GM23338 (cell line): ENCODE measurements around the gene MPST.

Experiments used
- CREB1 ChIP-seq: fragments of 250-450 bp; sonication (Bioruptor Pico); IDR thresholded peaks from 2 replicates; pipeline ENCODE4 v1.5.0; 2020; ENCODE audit warnings: low read depth, mild to moderate bottlenecking, moderate library complexity
- CTCF ChIP-seq, 2 experiments: fragments of 200-600 bp in 1 of 2; sonication (generic) in 1 of 2; conservative IDR thresholded peaks; 2 replicates each; pipeline versions ENCODE4 v1.5.1 to v1.6.1; 2016 to 2017; ENCODE audit warnings: antibody characterized with exemption in 2 of 2, low read depth in 2 of 2, mild to moderate bottlenecking in 2 of 2, moderate library complexity in 1 of 2
- ETS1 ChIP-seq: IDR thresholded peaks from 2 replicates; pipeline ENCODE4 v1.6.1; 2016; ENCODE audit warnings: antibody characterized with exemption
- EZH2 ChIP-seq: fragments of 200-600 bp; sonication (generic); IDR thresholded peaks from one replicate; pipeline ENCODE4 v1.8.0; 2017; ENCODE audit warnings: antibody characterized with exemption, mild to moderate bottlenecking, low read depth; ENCODE audit not compliant: unreplicated experiment
- EZH2phosphoT487 ChIP-seq: fragments of 200-600 bp; sonication (generic); IDR thresholded peaks from one replicate; pipeline ENCODE4 v1.8.1; 2018; ENCODE audit warnings: antibody characterized with exemption; ENCODE audit not compliant: unreplicated experiment
- JUNB ChIP-seq: IDR thresholded peaks from one replicate; pipeline ENCODE4 v1.6.1; 2016; ENCODE audit warnings: antibody characterized with exemption; ENCODE audit not compliant: unreplicated experiment
- POLR2AphosphoS5 ChIP-seq: IDR thresholded peaks from 2 replicates; pipeline ENCODE4 v1.6.1; 2016; ENCODE audit warnings: antibody characterized with exemption, low read depth
- REST ChIP-seq: IDR thresholded peaks from one replicate; pipeline ENCODE4 v1.6.1; 2018; ENCODE audit warnings: antibody characterized with exemption; ENCODE audit not compliant: unreplicated experiment
- STAT1 ChIP-seq: IDR thresholded peaks from one replicate; pipeline ENCODE4 v1.6.1; 2016; ENCODE audit warnings: antibody characterized with exemption; ENCODE audit not compliant: unreplicated experiment
- ZNF462 ChIP-seq: fragments of 250-450 bp; sonication (Bioruptor Pico); IDR thresholded peaks from 2 replicates; pipeline ENCODE4 v1.5.0; 2020; ENCODE audit warnings: mild to moderate bottlenecking, moderate library complexity

- TF ChIP-seq REST: no peak
- no peak for TF ChIP-seq CTCF (conservative IDR thresholded peaks at IDR 0.05; ENCODE audit: low read depth in 2 of 2)
- TF ChIP-seq EZH2phosphoT487: no peak
- TF ChIP-seq ZNF462 (CRISPR knock-in tag): no peak
- TF ChIP-seq ETS1: no peak
- TF ChIP-seq POLR2AphosphoS5: no peak
- TF ChIP-seq EZH2: no peak
- no peak for TF ChIP-seq CREB1 (CRISPR knock-in tag)
- TF ChIP-seq JUNB: no peak
- no peak for TF ChIP-seq STAT1
These were observed 1.3 kb upstream of the MPST start for GRCh38 chr22:37018086-37018814.
